Stomach (tissue), 4 donors: Measurements from ENCODE around the gene DNAL4.

Experiments used
- EP300 ChIP-seq: sonication (generic); formaldehyde crosslinking; IDR thresholded peaks from one replicate; pipeline ENCODE4 v1.6.1; 2017; ENCODE audit warnings: antibody characterized with exemption
- POLR2A ChIP-seq, 4 donors: fragments of 450-650 bp; IDR thresholded peaks; one replicate each; pipeline ENCODE4 v1.6.1; 2016; ENCODE audit warnings: antibody characterized with exemption in 4 of 4, control low read depth in 2 of 4, mild to moderate bottlenecking in 1 of 4, moderate library complexity in 1 of 4
- POLR2AphosphoS5 ChIP-seq, 3 donors: sonication (generic); formaldehyde crosslinking; IDR thresholded peaks; one replicate each; pipeline ENCODE4 v1.6.1; 2016; ENCODE audit warnings: antibody characterized with exemption in 3 of 3
- TF ChIP-seq, protein P1 (sequence below), 7 experiments: fragments of 450-650 bp in 4 of 7; fragments of 200-600 bp in 3 of 7; sonication (generic) in 3 of 7; IDR thresholded peaks; one replicate each; pipeline ENCODE4 v1.5.1; 2016 to 2019; ENCODE audit warnings: antibody characterized with exemption in 7 of 7, control low read depth in 2 of 7, mild to moderate bottlenecking in 1 of 7

DNA sequence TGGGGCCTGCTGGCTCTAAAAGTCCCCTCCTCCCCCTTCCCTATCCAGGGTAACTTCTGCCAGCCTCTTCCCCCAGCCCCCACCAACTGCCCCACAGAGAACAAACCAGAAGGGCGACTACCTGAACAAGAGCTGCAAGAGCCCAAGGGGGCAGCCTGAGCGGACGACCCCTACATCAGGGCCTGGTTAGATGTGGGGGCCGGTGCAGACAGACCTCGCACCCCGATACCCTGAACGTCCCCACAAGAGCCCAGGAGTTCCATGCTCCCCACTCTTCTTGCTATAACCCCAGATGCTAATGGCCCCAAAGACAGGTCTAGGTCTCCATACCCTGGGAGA is 58.8 kb downstream of the DNAL4 start:
- TF ChIP-seq, protein P1, sequence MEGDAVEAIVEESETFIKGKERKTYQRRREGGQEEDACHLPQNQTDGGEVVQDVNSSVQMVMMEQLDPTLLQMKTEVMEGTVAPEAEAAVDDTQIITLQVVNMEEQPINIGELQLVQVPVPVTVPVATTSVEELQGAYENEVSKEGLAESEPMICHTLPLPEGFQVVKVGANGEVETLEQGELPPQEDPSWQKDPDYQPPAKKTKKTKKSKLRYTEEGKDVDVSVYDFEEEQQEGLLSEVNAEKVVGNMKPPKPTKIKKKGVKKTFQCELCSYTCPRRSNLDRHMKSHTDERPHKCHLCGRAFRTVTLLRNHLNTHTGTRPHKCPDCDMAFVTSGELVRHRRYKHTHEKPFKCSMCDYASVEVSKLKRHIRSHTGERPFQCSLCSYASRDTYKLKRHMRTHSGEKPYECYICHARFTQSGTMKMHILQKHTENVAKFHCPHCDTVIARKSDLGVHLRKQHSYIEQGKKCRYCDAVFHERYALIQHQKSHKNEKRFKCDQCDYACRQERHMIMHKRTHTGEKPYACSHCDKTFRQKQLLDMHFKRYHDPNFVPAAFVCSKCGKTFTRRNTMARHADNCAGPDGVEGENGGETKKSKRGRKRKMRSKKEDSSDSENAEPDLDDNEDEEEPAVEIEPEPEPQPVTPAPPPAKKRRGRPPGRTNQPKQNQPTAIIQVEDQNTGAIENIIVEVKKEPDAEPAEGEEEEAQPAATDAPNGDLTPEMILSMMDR (IDR thresholded peaks at IDR 0.05), result no peak
- TF ChIP-seq POLR2AphosphoS5 (IDR thresholded peaks at IDR 0.05), result no peak
- TF ChIP-seq POLR2A (IDR thresholded peaks at IDR 0.05), result no peak
- no peak for TF ChIP-seq EP300
